A549 (cell line): ENCODE data around the gene VAV3. TPM values are rescaled to one million over a fixed set of nuclear protein-coding genes. Genes with fewer than 3 reads are reported as not detected.
A peak's percentile ranks its signal among the peaks of the same experiment; 100 is the strongest.

Experiments
- ATAC-seq, 2 experiments: fragments of 200-7000 bp in 1 of 2; fragments of >200 bp in 1 of 2; cut with Nextera tagmentation in 1 of 2; cut with Tn5 transposase in 1 of 2; 3 replicates each; pipeline versions ENCODE4 v1.8.0 to v1.9.1; 2018 to 2020; ENCODE audit warnings: mild to moderate bottlenecking in 1 of 2, moderate library complexity in 1 of 2
- CTCF ChIA-PET: fragments of 300-600 bp; sonication (Branson Sonifier 250); formaldehyde crosslinking; extraction: SDS; loops from one replicate; lab custom pipeline; 2021; ENCODE audit warnings: antibody characterized with exemption, inconsistent platforms; lab: Yijun Ruan, JAX
- POLR2A ChIA-PET: fragments of 350-600 bp; formaldehyde crosslinking; extraction: SDS; loops from one replicate; lab custom pipeline; 2021; ENCODE audit warnings: antibody characterized with exemption, inconsistent platforms; lab: Yijun Ruan, JAX
- DNase-seq, 2 experiments: peaks; one replicate each; pipeline versions ENCODE4 v3.0.0 to v3.0.0-alpha.2; 2011 to 2016; ENCODE audit warnings: low read depth in 1 of 2, low spot score in 1 of 2
- FAIRE-seq: peaks from 2 replicates; lab custom pipeline; 2011; peaks lifted over from hg19 to GRCh38; lab: Jason Lieb, UNC
- H3K27ac ChIP-seq, 2 experiments: fragments of >200 bp; sonication (Bioruptor Twin); formaldehyde crosslinking; 3 replicates each; pipeline ENCODE4 v1.5.1; 2016 to 2017
- H3K4me1 ChIP-seq: fragments of >200 bp; sonication (Bioruptor Twin); formaldehyde crosslinking; 3 replicates; pipeline ENCODE4 v1.6.1; 2016
- H3K4me2 ChIP-seq: fragments of >200 bp; sonication (Bioruptor Twin); formaldehyde crosslinking; 3 replicates; pipeline ENCODE4 v1.6.1; 2016
- H3K4me3 ChIP-seq: fragments of >200 bp; sonication (Bioruptor Twin); formaldehyde crosslinking; 3 replicates; pipeline ENCODE4 v1.5.1; 2016
- H3K9me3 ChIP-seq: fragments of >200 bp; sonication (Bioruptor Twin); formaldehyde crosslinking; 3 replicates; pipeline ENCODE4 v1.6.1; 2016
- CBX8 ChIP-seq: fragments of 200-600 bp; sonication (generic); IDR thresholded peaks from 2 replicates; pipeline ENCODE4 v1.6.1; 2016
- CEBPB ChIP-seq, 2 experiments: fragments of >200 bp in 1 of 2; sonication (Bioruptor Twin) in 1 of 2; formaldehyde crosslinking in 1 of 2; IDR thresholded peaks; 2 replicates each; pipeline ENCODE4 v1.6.1; 2012 to 2016
- EHF ChIP-seq: fragments of 250-450 bp; sonication (Bioruptor Pico); IDR thresholded peaks from 2 replicates; pipeline ENCODE4 v1.5.0; 2020; ENCODE audit warnings: mild to moderate bottlenecking
- EP300 ChIP-seq, 2 experiments: fragments of >200 bp; sonication (Bioruptor Twin); formaldehyde crosslinking; IDR thresholded peaks; 2 replicates in 1 of 2; 3 replicates in 1 of 2; pipeline ENCODE4 v1.6.1; 2016 to 2017
- ESRRA ChIP-seq: fragments of 150-350 bp; IDR thresholded peaks from 2 replicates; pipeline ENCODE4 v1.6.1; 2014; ENCODE audit warnings: mild to moderate bottlenecking, low read length, borderline replicate concordance
- FOSL2 ChIP-seq, 2 experiments: fragments of 450-650 bp in 1 of 2; fragments of >200 bp in 1 of 2; sonication (Bioruptor Twin) in 1 of 2; formaldehyde crosslinking; IDR thresholded peaks; 2 replicates each; pipeline versions ENCODE4 v1.5.0 to v1.6.1; 2016 to 2020; ENCODE audit warnings: mild to moderate bottlenecking in 1 of 2, moderate library complexity in 1 of 2
- HOXA7 ChIP-seq: fragments of 250-450 bp; sonication (Bioruptor Pico); IDR thresholded peaks from 2 replicates; pipeline ENCODE4 v1.5.0; 2020; ENCODE audit warnings: mild to moderate bottlenecking, moderate library complexity
- HOXB13 ChIP-seq: fragments of 250-450 bp; sonication (Bioruptor Pico); IDR thresholded peaks from 2 replicates; pipeline ENCODE4 v1.5.0; 2020; ENCODE audit warnings: low read depth, mild to moderate bottlenecking, moderate library complexity
- HOXB5 ChIP-seq: fragments of 250-450 bp; sonication (Bioruptor Pico); IDR thresholded peaks from 2 replicates; pipeline ENCODE4 v1.5.0; 2020; ENCODE audit warnings: mild to moderate bottlenecking, moderate library complexity
- JUN ChIP-seq, 2 experiments: fragments of >200 bp; sonication (Bioruptor Twin); formaldehyde crosslinking; IDR thresholded peaks; 2 replicates in 1 of 2; 3 replicates in 1 of 2; pipeline ENCODE4 v1.6.1; 2016 to 2017
- KDM5A ChIP-seq: fragments of 200-600 bp; sonication (generic); IDR thresholded peaks from 2 replicates; pipeline ENCODE4 v1.6.1; 2016; ENCODE audit warnings: antibody characterized with exemption, mild to moderate bottlenecking
- MAZ ChIP-seq: fragments of 150-350 bp; IDR thresholded peaks from 2 replicates; pipeline ENCODE4 v1.6.1; 2014; ENCODE audit warnings: antibody characterized with exemption, low read depth, low read length, borderline replicate concordance
- NFE2L2 ChIP-seq: fragments of 150-350 bp; conservative IDR thresholded peaks from 2 replicates; pipeline ENCODE4 v1.6.1; 2014; ENCODE audit warnings: low read length
- PHF8 ChIP-seq: fragments of 200-600 bp; sonication (generic); IDR thresholded peaks from 2 replicates; pipeline ENCODE4 v1.6.1; 2016; ENCODE audit warnings: low read depth, mild to moderate bottlenecking, antibody characterized with exemption, moderate library complexity, borderline replicate concordance
- RAD21 ChIP-seq, 2 experiments: fragments of >200 bp in 1 of 2; sonication (Bioruptor Twin) in 1 of 2; formaldehyde crosslinking in 1 of 2; IDR thresholded peaks in 1 of 2; conservative IDR thresholded peaks in 1 of 2; 2 replicates in 1 of 2; 3 replicates in 1 of 2; pipeline ENCODE4 v1.6.1; 2012 to 2018; ENCODE audit warnings: inconsistent platforms in 1 of 2
- RFX5 ChIP-seq: fragments of 450-650 bp; IDR thresholded peaks from 2 replicates; pipeline ENCODE4 v1.7.1; 2014; ENCODE audit warnings: antibody characterized with exemption, mild to moderate bottlenecking, moderate library complexity
- RNF2 ChIP-seq: fragments of 200-600 bp; sonication (generic); IDR thresholded peaks from 2 replicates; pipeline ENCODE4 v1.6.1; 2016; ENCODE audit warnings: low read depth, mild to moderate bottlenecking, antibody characterized with exemption, moderate library complexity, borderline replicate concordance
- ZC3H11A ChIP-seq: fragments of 450-650 bp; IDR thresholded peaks from 2 replicates; pipeline ENCODE4 v1.6.1; 2014; ENCODE audit warnings: antibody characterized with exemption, mild to moderate bottlenecking
- ZNF302 ChIP-seq: fragments of 250-450 bp; sonication (Bioruptor Pico); IDR thresholded peaks from 2 replicates; pipeline ENCODE4 v1.9.0; 2021; ENCODE audit warnings: inconsistent platforms, mild to moderate bottlenecking, moderate library complexity
- WGBS: methylation state at CpG from one replicate; pipeline ENCODE4 v1.1.6; 2017; ENCODE audit errors: missing lambda C conversion rate; 5-methylcytosine and 5-hydroxymethylcytosine counted together
- polyA plus RNA-seq, 4 experiments: library from polyadenylated mRNA; depleted of rRNA in 3 of 4; stranded (reverse); fragments of >200 nt; fragmentation: RNase III in 1 of 4; extraction: RNeasy Plus Mini Kit Qiagen cat#74134 plus additional on column Dnase treatment in 1 of 4; gene quantifications; 2 replicates in 3 of 4; 3 replicates in 1 of 4; pipeline ENCODE4 v1.2.3, GENCODE V29; 2011 to 2017
- TF ChIP-seq, protein P1 (sequence below): fragments of 200-600 bp; sonication (generic); IDR thresholded peaks from 2 replicates; pipeline ENCODE4 v1.6.1; 2016; ENCODE audit warnings: antibody characterized with exemption, mild to moderate bottlenecking, moderate library complexity
- TF ChIP-seq, protein P2 (sequence below): fragments of 150-350 bp; IDR thresholded peaks from 2 replicates; pipeline ENCODE4 v1.6.1; 2014; ENCODE audit warnings: low read depth, mild to moderate bottlenecking, low read length
- TF ChIP-seq, protein P3 (sequence below): IDR thresholded peaks from 2 replicates; pipeline ENCODE4 v1.6.1; 2012
- TF ChIP-seq, protein P4 (sequence below): IDR thresholded peaks from 2 replicates; pipeline ENCODE4 v1.6.1; 2012; ENCODE audit warnings: low read depth, borderline replicate concordance

VAV3 gene
- polyA plus RNA-seq, 2 of the 4 experiments (the other 2 are of a cell fraction): 12.8 to 22.7 TPM

DNA sequence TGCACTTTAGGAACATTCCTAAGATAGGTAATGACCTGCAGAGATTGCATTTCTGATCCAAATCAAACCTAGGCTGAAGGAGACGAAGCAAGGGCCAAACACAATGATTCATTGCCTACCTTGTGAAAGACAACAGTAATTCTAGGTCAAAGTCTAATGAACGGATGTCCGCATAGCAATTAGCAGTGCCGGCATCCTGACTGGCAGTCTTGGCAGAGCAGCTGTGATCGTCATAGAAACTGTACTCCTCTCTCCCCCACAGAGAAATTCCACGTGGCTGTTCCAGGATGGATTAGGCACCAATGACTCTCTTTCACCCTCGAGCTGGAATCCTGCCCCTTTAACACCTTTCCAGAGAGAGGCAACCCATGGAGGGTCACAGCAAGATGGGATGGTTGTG is 28.9 kb upstream of the VAV3 start (continued):
- TF ChIP-seq RAD21 (conservative IDR thresholded peaks at IDR 0.05 in 1 of 2, IDR thresholded peaks at IDR 0.05 in 1 of 2) (no peak), RNF2 (no peak), HOXB5 (no peak), MAZ (no peak), ZC3H11A (no peak)

DNA sequence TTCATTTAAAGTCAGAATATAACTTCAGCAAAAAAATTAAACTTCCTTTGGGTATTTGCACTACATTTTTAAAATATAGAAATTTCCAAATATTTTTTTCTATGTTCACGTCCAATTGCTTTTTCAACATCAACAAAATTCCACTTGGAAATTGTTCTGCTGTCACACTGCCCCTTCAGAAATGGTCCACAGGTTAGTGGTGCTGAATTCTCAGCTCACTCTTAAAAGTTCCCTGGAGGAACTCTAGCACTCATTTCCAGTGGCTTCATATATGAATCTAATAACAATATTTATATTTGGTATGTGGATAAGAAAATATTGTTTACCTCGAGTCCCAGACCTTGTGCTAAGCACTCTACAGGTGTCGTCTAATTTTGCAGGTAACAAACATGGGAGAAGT is 27.4 kb upstream of the VAV3 start:
- no peak for ATAC-seq
- POLR2A ChIA-PET: no interaction called here
- Histone ChIP-seq H3K4me2 (no peak overlapping the region), H3K4me1 (no peaks in the 10 kb centered on the region), H3K9me3 (no peaks in the 10 kb centered on the region), H3K4me3 (no peak overlapping the region), H3K27ac (no peak overlapping the region)
- DNase-seq: no peak
- WGBS: 19% methylated on average over 3 of the region's 3 CpGs
- CTCF ChIA-PET: interaction anchor here (1.4 kb wide), 1 partner anchor 210 kb away, joined by 3 read pairs; no protein-coding TSS in a partner anchor
- TF ChIP-seq, protein P1, sequence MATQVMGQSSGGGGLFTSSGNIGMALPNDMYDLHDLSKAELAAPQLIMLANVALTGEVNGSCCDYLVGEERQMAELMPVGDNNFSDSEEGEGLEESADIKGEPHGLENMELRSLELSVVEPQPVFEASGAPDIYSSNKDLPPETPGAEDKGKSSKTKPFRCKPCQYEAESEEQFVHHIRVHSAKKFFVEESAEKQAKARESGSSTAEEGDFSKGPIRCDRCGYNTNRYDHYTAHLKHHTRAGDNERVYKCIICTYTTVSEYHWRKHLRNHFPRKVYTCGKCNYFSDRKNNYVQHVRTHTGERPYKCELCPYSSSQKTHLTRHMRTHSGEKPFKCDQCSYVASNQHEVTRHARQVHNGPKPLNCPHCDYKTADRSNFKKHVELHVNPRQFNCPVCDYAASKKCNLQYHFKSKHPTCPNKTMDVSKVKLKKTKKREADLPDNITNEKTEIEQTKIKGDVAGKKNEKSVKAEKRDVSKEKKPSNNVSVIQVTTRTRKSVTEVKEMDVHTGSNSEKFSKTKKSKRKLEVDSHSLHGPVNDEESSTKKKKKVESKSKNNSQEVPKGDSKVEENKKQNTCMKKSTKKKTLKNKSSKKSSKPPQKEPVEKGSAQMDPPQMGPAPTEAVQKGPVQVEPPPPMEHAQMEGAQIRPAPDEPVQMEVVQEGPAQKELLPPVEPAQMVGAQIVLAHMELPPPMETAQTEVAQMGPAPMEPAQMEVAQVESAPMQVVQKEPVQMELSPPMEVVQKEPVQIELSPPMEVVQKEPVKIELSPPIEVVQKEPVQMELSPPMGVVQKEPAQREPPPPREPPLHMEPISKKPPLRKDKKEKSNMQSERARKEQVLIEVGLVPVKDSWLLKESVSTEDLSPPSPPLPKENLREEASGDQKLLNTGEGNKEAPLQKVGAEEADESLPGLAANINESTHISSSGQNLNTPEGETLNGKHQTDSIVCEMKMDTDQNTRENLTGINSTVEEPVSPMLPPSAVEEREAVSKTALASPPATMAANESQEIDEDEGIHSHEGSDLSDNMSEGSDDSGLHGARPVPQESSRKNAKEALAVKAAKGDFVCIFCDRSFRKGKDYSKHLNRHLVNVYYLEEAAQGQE: peak; percentile 18; the same call in 1 of the 2 replicates
- no peak for TF ChIP-seq RFX5
- FAIRE-seq: no peak

DNA sequence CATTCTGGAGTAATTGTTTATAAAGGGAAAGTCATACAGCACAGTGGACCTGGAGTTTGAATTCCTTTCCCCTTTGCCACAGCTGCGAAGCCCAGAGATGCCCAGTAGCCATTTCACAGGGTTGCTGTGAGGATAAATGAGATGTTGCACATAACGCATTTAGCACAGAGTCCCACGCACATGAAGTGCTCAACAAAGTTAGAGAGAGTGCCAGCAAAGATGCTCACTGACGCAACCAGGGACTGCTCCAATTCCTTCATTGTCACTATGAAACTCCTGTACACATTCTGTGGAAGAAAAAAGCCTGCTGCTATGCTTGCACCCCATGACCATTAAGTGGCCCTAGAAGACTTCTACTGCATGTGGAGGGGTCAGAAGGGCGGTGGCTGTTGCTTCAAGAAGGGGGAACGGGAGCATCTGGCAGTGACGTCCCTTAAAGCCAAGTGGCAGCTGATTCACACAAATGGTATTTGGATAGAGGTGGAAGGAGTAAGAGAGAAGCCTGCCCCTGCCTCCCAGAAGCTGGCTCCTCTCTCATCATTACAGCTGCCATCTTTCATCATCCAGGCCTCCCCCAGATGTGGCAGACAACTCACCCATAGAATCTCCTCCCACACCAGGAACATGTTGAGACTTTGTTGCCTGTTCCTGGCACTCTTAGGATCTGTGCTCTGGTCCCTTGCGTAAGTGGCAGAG is 26.5 kb upstream of the VAV3 start:
- ChIA-PET POLR2A (no interaction called here), CTCF (interaction anchor here (1.4 kb wide), 1 partner anchor 209 kb away, joined by 3 read pairs; no protein-coding TSS in a partner anchor)
- Histone ChIP-seq H3K9me3 (no peaks in the 10 kb centered on the region), H3K4me2 (no peak overlapping the region), H3K4me3 (no peak overlapping the region), H3K4me1 (no peaks in the 10 kb centered on the region), H3K27ac (no peak overlapping the region)
- WGBS: 13% methylated on average over 8 of the region's 8 CpGs
- ATAC-seq: no peak; a peak in 1 of 6 replicates
- no peak for DNase-seq
- TF ChIP-seq CBX8 (no peak), ZNF302 (CRISPR knock-in tag) (no peak), HOXB13 (no peak), RAD21 (conservative IDR thresholded peaks at IDR 0.05 in 1 of 2, IDR thresholded peaks at IDR 0.05 in 1 of 2) (no peak), EHF (CRISPR knock-in tag) (no peak)
- TF ChIP-seq, protein P2, sequence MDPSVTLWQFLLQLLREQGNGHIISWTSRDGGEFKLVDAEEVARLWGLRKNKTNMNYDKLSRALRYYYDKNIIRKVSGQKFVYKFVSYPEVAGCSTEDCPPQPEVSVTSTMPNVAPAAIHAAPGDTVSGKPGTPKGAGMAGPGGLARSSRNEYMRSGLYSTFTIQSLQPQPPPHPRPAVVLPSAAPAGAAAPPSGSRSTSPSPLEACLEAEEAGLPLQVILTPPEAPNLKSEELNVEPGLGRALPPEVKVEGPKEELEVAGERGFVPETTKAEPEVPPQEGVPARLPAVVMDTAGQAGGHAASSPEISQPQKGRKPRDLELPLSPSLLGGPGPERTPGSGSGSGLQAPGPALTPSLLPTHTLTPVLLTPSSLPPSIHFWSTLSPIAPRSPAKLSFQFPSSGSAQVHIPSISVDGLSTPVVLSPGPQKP: no peak
- TF ChIP-seq, protein P3, sequence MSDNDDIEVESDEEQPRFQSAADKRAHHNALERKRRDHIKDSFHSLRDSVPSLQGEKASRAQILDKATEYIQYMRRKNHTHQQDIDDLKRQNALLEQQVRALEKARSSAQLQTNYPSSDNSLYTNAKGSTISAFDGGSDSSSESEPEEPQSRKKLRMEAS: no peak
- FAIRE-seq: no peak

DNA sequence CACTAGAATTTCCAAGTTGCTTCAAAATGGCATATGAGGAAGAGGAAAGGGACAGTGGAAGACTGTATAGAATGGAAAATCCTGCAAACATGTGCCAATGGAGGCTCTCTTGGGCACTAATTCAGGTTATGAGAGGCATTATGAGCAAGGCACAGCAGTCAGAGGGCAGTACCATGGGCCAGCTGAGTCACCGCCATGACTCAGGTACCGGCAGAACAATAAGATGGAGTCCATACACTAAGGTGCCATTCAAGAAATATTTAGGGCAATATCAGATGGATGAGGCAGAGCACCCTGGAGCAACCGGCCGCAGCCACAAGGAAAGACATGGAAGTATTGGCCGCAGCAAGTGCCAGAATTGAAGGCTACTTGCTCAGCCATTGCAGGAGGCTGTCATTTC is 25.6 kb upstream of the VAV3 start:
- Histone ChIP-seq H3K27ac (no peak overlapping the region), H3K9me3 (no peaks in the 10 kb centered on the region), H3K4me1 (no peaks in the 10 kb centered on the region), H3K4me3 (no peak overlapping the region), H3K4me2 (no peak overlapping the region)
- DNase-seq (no peak), ATAC-seq (0 out of 6 replicates have a peak, but pooled peaks of 1 of the 2 experiments have one; percentile 24), FAIRE-seq (no peak)
- no peak for TF ChIP-seq KDM5A
- no peak for TF ChIP-seq EHF (CRISPR knock-in tag)
- TF ChIP-seq NFE2L2: no peak
- TF ChIP-seq, protein P4, sequence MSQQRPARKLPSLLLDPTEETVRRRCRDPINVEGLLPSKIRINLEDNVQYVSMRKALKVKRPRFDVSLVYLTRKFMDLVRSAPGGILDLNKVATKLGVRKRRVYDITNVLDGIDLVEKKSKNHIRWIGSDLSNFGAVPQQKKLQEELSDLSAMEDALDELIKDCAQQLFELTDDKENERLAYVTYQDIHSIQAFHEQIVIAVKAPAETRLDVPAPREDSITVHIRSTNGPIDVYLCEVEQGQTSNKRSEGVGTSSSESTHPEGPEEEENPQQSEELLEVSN: no peak
- TF ChIP-seq CBX8: no peak
- no peak for TF ChIP-seq HOXB5
- TF ChIP-seq, protein P2: no peak
- TF ChIP-seq CEBPB (IDR thresholded peaks at IDR 0.05): no peak
- no peak for TF ChIP-seq ESRRA
- TF ChIP-seq FOSL2 (IDR thresholded peaks at IDR 0.05): no peak
- no peak for TF ChIP-seq FOSL2 (CRISPR knock-in tag; IDR thresholded peaks at IDR 0.05)
- TF ChIP-seq PHF8: no peak
- no peak for TF ChIP-seq EP300 (IDR thresholded peaks at IDR 0.05)
- no peak for TF ChIP-seq HOXA7 (CRISPR knock-in tag)
- no peak for TF ChIP-seq JUN (IDR thresholded peaks at IDR 0.05)
- TF ChIP-seq HOXB13: no peak
- 43% methylated on average over 5 of the region's 5 CpGs for WGBS
- POLR2A ChIA-PET: no interaction called here
- CTCF ChIA-PET: no interaction called here
